GM21737 (cell line): ENCODE results near the gene SARDH.
"Not testable (repeated sequence)": the region's sequence is repeated elsewhere in the genome, so short reads cannot be mapped to it uniquely, and the experiment has no call there.

Source experiments
- ATAC-seq: cut with Tn5 transposase; IDR thresholded peaks from one replicate; pipeline ENCODE4 v1.9.1; 2021; ENCODE audit warnings: mild to moderate bottlenecking, moderate library complexity; ENCODE audit not compliant: unreplicated experiment

The SARDH gene

GRCh38 chr9:133635533-133636531, 102.3 kb downstream of the SARDH start, which contains the start of gene DBH:
TSS of gene DBH (plus strand) at chr9:133636363. CDS start at chr9:133636372, 9 bp downstream.
- ATAC-seq, result no peak

DNA sequence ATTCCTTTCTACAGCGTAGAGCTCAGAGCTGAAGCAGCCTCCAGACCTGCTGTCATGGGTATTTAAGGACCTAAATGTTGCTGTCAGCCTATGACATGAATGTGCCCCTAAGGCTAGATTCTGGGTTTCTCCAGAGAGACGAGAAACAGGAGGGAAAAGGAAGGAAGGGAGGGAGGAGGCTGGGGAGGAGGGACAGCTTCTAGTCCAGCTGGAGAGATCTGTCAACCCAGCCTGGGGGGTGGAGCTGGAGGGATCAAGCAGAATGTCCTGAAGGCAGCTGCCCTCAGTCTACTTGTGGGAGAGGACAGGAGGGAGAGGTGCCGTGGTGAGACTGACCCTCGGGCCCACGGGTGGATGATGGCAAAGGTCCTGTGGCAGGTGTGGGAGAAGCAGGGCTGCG, 103.1 kb downstream of the SARDH start:
- no peak for ATAC-seq

- ATAC-seq, result no peak
These were observed 104.0 kb downstream of the SARDH start for GRCh38 chr9:133634081-133634691.

- ATAC-seq, result no peak
These were observed 104.5 kb downstream of the SARDH start for GRCh38 chr9:133633681-133634080.

DNA sequence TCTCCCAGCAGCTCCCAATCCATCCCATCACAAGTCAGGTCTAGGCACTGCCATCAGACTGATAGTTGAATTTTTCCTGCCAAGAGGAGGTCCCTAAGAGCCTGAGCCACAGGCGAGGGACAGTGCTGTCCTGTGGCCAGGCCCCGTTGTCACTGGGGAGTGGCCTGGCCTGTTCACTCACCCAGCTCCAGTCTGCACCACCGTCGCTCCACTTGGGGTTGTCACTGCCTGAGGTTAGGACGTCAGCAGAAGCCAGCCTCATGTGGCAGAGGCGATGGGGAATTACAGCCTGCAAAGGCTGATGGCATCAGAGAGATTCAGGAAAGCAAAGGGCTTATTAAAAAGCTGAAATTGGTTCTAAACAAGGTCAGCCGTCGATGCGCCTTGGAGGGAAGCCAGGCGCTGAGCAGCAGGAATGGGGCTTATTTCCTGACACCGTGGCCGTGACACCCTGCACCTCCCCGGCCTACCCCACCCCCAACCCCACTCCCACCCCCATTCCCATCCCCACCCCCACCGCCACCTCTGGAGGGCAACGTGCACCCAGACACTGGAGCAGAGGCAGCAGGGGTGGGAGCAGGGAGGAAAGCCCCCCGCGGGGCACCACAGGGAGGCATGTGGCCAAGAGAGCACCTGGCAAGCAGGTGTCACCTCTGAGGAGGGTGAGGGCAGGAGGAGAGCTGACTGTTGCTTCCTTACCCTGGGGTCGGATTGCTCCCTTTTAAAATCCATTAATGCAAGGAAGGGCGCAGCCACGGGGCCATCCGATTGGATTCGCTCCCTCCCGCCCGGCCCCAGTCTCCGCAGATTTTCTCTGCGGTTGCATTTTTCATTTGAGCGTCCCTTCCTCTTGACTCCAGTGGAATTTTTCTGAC, 105.1 kb downstream of the SARDH start:
- no peak for ATAC-seq

- ATAC-seq, result no peak
These were observed 107.0 kb downstream of the SARDH start for GRCh38 chr9:133631111-133631510.

GRCh38 chr9:133629221-133630110, 108.7 kb downstream of the SARDH start:
- ATAC-seq, result no peak

- no peak for ATAC-seq
These were observed 109.4 kb downstream of the SARDH start for GRCh38 chr9:133628766-133629165.

GRCh38 chr9:133627341-133627740, 110.8 kb downstream of the SARDH start:
- ATAC-seq, result no peak

GRCh38 chr9:133626008-133626407, 112.1 kb downstream of the SARDH start:
- ATAC-seq, result not testable (repeated sequence)

DNA sequence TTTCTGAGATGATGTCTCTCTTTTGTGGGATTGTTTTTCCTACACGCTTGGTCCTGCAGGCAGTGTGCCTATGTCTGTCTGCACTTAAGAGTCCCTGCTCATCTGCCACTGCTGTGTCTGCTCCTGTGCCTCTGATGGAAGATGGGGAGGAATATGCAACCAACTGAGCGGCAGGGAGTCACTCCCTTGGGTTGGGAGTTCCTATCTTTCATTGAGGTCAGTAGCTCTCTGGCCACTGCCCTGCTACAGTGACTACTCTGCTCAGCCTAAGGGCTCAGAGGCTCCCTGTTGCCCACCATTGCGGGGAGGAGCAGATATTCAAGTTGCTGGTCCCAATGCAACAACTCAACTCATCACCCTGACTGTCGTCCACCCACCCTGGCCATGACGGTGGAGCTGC, 115.6 kb downstream of the SARDH start:
- no peak for ATAC-seq

- ATAC-seq, result no peak
These were observed 116.4 kb downstream of the SARDH start for GRCh38 chr9:133621725-133622267.

DNA sequence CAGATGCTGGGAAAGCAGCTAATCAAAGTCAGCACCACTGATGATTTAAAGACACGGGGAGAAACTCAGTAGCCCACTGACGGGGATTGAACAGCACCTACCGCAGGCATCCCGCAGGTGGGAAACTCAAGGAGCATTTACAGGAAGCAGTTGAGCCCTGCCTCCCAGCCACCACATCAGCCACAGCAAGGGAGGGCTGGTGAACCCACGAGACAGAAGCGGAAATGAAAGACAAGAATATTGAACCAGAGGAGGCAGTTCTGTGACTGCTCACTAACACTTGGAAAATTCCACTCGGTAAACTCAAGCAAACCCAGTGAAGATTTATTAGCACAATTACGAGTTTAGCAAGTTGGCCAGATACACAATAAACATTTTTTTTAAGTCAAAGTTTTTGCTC, 118.4 kb downstream of the SARDH start:
- no peak for ATAC-seq

DNA sequence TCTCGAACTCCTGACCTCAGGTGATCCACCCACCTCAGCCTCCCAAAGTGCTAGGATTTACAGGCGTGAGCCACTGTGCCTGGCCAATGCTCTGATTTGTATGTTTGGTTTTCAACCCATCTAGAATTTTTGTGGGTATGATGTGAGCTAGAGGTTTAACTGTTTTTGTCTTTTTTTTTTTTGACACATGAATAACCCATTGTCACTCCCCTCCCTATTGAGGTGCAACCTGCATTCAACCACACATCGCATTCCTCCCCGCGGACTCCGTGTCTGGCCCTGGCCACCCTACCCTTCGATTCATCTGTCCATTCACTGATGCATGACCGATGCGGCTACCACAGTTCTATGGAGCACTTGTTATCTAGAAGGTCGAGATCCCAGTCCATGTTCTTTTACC, 119.4 kb downstream of the SARDH start:
- ATAC-seq, result no peak

DNA sequence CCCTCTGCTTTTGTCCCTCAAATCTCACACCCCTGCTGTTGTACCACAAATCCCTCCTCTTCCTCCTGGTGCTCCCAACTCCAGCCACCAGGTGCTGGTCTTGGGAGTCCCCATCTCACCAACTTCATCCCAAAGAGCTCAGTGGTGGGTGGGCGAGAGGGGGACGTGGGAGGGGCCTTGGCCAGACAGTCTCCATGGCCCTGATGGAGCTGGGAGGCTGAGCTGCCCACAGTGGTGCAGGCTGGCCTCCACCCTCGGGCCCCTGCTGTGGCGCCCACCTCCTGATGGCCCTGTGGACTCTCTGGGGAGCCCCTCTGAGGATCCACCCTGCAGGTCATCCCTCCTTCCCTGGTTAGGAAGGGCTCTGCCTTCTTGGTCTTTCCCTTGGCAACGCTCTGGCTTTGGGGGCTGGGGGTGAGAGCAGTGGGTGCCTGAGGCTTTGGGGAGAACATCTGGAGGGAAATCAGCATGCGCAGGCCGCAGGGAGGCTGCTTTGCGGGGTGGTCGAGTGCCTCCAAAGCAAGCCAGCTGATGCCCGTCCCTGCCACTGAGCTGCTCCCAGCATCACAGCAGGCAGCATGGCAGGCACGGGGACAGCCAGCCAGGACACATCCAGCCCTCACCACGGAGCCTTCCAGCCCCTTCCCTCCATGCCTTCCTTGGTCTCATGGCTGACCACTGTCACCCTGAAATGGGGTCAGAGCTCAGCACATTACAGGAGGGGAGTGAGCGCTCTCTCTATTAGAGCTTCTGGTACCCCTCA, 121.3 kb downstream of the SARDH start:
- ATAC-seq, result no peak

DNA sequence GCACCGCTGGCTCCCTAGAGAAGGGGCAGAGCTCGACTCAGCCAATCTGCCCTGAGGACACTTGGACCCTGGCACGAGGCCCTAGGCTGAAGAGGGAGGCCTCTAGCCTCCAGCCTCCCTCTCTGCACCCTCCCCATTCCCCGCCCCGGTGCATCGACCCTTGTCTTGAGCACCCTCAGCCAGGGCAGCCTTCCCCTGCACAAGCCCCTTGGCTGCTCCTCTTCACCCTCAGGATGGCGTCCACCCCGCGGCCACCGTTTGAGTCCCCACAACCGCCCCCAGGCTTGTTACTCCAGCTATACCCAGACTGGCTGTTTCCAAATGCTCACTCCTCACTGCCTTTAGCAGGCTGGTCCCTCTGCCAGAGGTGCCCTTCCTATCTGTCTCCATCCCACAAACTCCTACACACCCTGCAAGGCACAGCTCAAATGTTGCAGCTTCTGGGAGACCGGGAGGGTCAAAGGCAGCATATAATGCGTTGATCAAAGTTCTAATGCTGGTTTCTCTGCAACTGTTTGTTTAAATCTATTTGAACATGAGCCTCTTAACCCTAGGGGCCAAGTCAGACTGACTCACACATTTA, 122.5 kb downstream of the SARDH start:
- no peak for ATAC-seq

- ATAC-seq, result no peak
These were observed 123.0 kb downstream of the SARDH start for GRCh38 chr9:133615186-133615585.

DNA sequence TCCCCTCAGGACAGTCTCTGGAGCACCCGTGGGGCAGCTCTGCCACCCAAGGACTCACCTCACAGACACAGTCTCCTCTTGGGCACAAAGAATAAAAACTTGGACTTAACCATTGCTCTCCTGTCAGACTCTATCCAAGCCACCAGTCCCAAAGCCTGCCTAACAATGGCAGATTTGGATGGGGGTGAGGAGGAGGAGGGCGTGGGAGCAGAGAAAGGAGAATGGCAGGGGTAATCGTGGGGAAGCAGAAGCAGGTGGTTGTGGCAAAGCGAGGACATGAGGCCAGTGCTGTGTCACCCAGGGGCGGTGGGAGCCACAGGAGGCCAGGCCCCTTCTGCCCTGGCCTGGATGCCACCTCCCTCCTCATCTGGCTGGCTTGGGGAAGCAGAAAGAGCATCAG, 123.5 kb downstream of the SARDH start:
- ATAC-seq, result no peak

- no peak for ATAC-seq
These were observed 124.1 kb downstream of the SARDH start for GRCh38 chr9:133614056-133614455.
